Right lobe of liver (tissue), 6 donors: ENCODE data around the gene SLC25A43. TPM values are rescaled to one million over a fixed set of nuclear protein-coding genes. Genes with fewer than 3 reads are reported as not detected.
"Not testable (repeated sequence)": the region's sequence is repeated elsewhere in the genome, so short reads cannot be mapped to it uniquely, and the experiment has no call there.

Experiments used
- ATAC-seq, 4 donors: fragments of 200-7000 bp; cut with Tn5 transposase; one replicate each; pipeline ENCODE4 v1.9.1; 2020; ENCODE audit warnings: mild to moderate bottlenecking in 4 of 4, moderate library complexity in 4 of 4
- DNase-seq, 3 donors: peaks; one replicate each; pipeline ENCODE4 v3.0.0-alpha.2; 2020
- H3K27ac ChIP-seq, 3 donors: fragments of 200-600 bp; one replicate each; pipeline ENCODE4 v1.8.0; 2022
- H3K27me3 ChIP-seq, 2 donors: fragments of 200-600 bp; one replicate each; pipeline ENCODE4 v1.8.0; 2022
- H3K36me3 ChIP-seq, 4 donors: fragments of 200-600 bp; sonication (generic) in 1 of 4; one replicate each; pipeline versions ENCODE4 v1.5.1 to v1.8.0; 2017 to 2022; ENCODE audit warnings: control low read depth in 1 of 4
- H3K4me1 ChIP-seq, 4 donors: fragments of 200-600 bp; sonication (generic) in 1 of 4; one replicate each; pipeline versions ENCODE4 v1.5.1 to v1.8.0; 2017 to 2022; ENCODE audit warnings: control low read depth in 1 of 4
- H3K4me3 ChIP-seq, 3 donors: fragments of 200-600 bp; one replicate each; pipeline ENCODE4 v1.8.0; 2022
- H3K9me3 ChIP-seq, 4 donors: fragments of 200-600 bp; sonication (generic) in 1 of 4; one replicate each; pipeline versions ENCODE4 v1.5.1 to v1.8.0; 2017 to 2022; ENCODE audit warnings: control low read depth in 1 of 4
- POLR2A ChIP-seq: fragments of 450-650 bp; IDR thresholded peaks from one replicate; pipeline ENCODE4 v1.6.1; 2017; ENCODE audit warnings: antibody characterized with exemption, mild to moderate bottlenecking
- WGBS: methylation state at CpG from one replicate; pipeline ENCODE4 v1.1.6; 2018; ENCODE audit warnings: low coverage, low lambda C conversion rate; ENCODE audit not compliant: insufficient coverage; ENCODE audit errors: missing lambda C conversion rate; 5-methylcytosine and 5-hydroxymethylcytosine counted together
- intact Hi-C, 2 donors: fragments of 100-400 bp; cut with DNase I; formaldehyde crosslinking; loops; one replicate each; pipeline versions ENCODE4 v1.11.2 to v1.14.1; 2022
- total RNA-seq, 6 experiments: library from RNA; depleted of rRNA in 2 of 6; stranded (reverse); fragments of >200 nt in 2 of 6; fragmentation: NEBNext Ultra II Directional in 3 of 6; extraction: Animal tissue kit (Norgen Biotek cat#: 25700) in 3 of 6; gene quantifications; one replicate each; pipeline versions ENCODE4 v1.1.0 to v1.2.4, GENCODE V29; 2016 to 2023
- TF ChIP-seq, protein P1 (sequence below), 4 donors: fragments of 200-600 bp in 3 of 4; fragments of 450-650 bp in 1 of 4; IDR thresholded peaks; one replicate each; pipeline versions ENCODE4 v1.5.1 to v1.8.0; 2016 to 2022; ENCODE audit warnings: antibody characterized with exemption in 4 of 4, mild to moderate bottlenecking in 2 of 4
- donor health status: DM: no; HTN: yes; CAD: no.
- donor health status: DM: no; HTN: no; CAD: no.
- donor health status: DM: no; HTN: no; CAD: no.
- donor health status: DM: no; HTN: yes; CAD: no.
- donor health status: DM: no; HTN: yes; CAD: no.

SLC25A43 gene
- total RNA-seq, 6 experiments from 2014 or later, result 6.4 to 21.5 (median 7.5) TPM

DNA sequence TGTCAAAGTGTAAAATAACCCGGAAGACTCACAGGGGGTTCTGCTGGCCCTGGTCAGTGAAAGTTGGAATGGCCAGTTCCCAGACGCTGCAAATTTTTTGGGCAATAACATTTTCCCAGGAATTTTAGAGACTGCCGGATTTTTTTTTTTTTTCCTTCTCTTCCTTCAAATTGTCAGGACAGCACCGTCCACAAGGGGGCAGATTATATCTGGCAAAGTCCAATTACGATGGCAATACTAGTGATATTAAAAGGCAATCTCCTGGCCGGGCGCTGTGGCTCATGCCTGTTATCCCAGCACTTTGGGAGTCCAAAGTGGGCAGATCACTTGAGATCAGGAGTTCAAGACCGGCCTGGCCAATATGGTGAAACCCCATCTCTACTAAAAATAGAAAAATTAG, 89.6 kb downstream of the SLC25A43 start:
- Histone ChIP-seq H3K4me1 (no peaks in the 10 kb centered on the region), H3K27me3 (no peaks in the 10 kb centered on the region), H3K27ac (no peak overlapping the region), H3K36me3 (no peaks in the 10 kb centered on the region), H3K9me3 (no peaks in the 10 kb centered on the region), H3K4me3 (no peak overlapping the region)
- peak in 2 of 3 donors; percentile 51 to 62 for DNase-seq
- intact Hi-C loops, result no loop called here
- 17% methylated on average over 8 of the region's 8 CpGs for WGBS
- TF ChIP-seq, protein P1, sequence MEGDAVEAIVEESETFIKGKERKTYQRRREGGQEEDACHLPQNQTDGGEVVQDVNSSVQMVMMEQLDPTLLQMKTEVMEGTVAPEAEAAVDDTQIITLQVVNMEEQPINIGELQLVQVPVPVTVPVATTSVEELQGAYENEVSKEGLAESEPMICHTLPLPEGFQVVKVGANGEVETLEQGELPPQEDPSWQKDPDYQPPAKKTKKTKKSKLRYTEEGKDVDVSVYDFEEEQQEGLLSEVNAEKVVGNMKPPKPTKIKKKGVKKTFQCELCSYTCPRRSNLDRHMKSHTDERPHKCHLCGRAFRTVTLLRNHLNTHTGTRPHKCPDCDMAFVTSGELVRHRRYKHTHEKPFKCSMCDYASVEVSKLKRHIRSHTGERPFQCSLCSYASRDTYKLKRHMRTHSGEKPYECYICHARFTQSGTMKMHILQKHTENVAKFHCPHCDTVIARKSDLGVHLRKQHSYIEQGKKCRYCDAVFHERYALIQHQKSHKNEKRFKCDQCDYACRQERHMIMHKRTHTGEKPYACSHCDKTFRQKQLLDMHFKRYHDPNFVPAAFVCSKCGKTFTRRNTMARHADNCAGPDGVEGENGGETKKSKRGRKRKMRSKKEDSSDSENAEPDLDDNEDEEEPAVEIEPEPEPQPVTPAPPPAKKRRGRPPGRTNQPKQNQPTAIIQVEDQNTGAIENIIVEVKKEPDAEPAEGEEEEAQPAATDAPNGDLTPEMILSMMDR (IDR thresholded peaks at IDR 0.05), result peak; percentile 58 to 69 (median 63)
- TF ChIP-seq POLR2A, result no peak
- peak; percentile 83 to 88 (median 85) for ATAC-seq

DNA sequence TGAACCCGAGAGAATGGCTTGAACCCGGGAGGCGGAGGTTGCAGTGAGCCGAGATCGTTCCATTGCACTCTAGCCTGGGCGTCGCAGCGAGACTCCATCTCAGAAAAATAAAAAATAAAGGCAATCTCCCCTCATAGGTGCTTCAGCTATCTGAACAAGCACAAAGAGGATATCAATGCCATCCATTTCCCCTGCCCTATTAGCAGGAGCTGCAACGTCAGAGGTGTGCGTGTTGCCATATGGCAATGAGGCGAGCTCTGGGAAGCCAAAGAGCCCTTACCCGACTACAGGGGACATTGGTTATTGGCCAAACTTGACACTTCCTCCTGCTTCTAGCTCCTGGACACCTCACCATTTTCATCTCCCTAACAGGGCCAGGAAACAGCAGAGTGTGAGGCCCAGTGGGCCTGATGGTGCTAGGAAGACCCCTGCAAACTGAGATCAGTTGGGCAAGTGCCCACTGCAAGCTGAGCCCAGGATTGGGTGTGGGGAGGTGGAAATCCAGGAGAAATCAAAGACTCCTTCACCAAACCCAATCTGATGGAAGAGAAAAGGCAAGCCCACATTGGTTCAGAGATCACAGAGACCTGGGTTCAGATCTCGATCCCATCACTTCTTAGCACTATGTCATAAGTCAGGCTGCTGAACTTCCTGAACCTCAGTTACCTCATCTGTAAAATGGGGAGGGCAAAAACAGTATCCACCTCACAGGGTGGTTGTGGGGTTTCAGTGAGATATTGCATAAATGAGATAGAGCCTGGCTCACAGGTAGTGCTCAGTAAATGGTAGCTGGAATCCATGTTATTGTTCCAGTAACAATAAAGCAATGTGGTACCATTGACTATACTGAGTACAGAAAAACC, 90.3 kb downstream of the SLC25A43 start:
- Histone ChIP-seq H3K36me3 (no peaks in the 10 kb centered on the region), H3K27ac (no peak overlapping the region), H3K9me3 (no peaks in the 10 kb centered on the region), H3K27me3 (no peaks in the 10 kb centered on the region), H3K4me3 (no peak overlapping the region), H3K4me1 (no peaks in the 10 kb centered on the region)
- DNase-seq (no peak), ATAC-seq (no peak)
- WGBS, result 47% methylated on average over 10 of the region's 13 CpGs
- intact Hi-C loops, result no loop called here
- TF ChIP-seq, protein P1 (IDR thresholded peaks at IDR 0.05), result no peak
- no peak for TF ChIP-seq POLR2A

DNA sequence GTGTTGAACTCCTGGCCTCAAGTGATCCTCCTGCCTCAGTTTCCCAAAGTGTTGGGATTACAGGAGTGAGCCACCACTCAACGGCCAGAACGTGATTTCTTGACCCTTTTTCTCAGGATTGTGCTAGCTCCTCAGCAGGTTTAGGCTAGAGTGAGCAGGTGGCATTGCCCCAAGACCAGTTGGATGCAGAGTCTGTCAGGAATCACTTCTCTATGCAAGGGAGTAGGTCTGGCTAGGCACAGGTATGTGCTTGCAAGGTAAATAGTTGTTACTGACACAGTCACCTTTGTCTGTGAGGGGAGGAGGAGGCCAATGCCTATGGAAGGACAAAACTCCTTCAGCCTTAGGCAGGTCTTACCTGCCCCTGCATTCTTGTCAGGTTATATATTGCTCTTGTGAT, 93.3 kb downstream of the SLC25A43 start:
- intact Hi-C loops, result no loop called here
- TF ChIP-seq, protein P1 (IDR thresholded peaks at IDR 0.05), result no peak
- TF ChIP-seq POLR2A, result no peak
- DNase-seq (no peak), ATAC-seq (no peak)
- Histone ChIP-seq H3K4me3 (no peak overlapping the region), H3K4me1 (no peaks in the 10 kb centered on the region), H3K27ac (no peak overlapping the region), H3K27me3 (no peaks in the 10 kb centered on the region), H3K9me3 (no peaks in the 10 kb centered on the region), H3K36me3 (no peaks in the 10 kb centered on the region)
- 74% methylated on average over 2 of the region's 2 CpGs for WGBS

DNA sequence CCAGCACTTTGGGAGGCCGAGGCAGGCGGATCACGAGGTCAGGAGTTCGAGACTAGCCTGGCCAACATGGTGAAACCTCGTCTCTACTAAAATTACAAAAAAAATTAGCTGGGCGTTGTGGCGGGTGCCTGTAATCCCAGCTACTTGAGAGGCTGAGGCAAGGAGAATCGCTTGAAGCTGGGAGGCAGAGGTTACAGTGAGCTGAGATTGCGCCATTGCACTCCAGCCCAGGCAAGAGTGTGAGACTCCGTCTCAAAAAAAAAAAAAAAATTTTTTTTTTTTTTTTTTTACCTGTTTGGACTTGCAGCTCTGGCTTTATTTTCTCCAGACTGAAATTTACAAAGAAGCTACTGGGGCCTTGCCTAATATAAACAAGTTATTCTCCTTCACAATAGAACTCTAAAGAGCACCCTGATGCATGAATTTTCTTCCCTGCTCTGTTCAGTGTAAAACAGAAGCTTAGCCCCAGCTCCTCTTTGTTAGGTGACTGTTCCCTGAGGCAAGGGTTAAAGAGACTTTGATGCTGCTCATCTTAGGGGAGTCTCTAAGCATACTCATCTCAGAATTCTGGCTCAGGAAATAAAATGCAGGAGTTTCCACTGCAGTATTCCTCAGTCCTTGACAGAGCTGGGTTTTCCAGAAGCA, 94.8 kb downstream of the SLC25A43 start:
- intact Hi-C loops, H3K4me1 ChIP-seq, H3K27me3 ChIP-seq, H3K27ac ChIP-seq, ATAC-seq, DNase-seq, H3K4me3 ChIP-seq, H3K9me3 ChIP-seq, H3K36me3 ChIP-seq: not testable (repeated sequence)
- WGBS, result 62% methylated on average over 7 of the region's 10 CpGs
